Neural progenitor cell (in vitro differentiated cells): ENCODE data around the gene COMMD1. TPM values are rescaled to one million over a fixed set of nuclear protein-coding genes. Genes with fewer than 3 reads are reported as not detected.

Experiments
- DNase-seq: peaks from one replicate; pipeline ENCODE4 v3.0.0-alpha.2; 2016; ENCODE audit warnings: low spot score
- H2AFZ ChIP-seq: fragments of 200-600 bp; sonication (generic); replicated peaks from 2 replicates; pipeline ENCODE4 v1.6.1; 2016; ENCODE audit warnings: antibody characterized with exemption
- H3F3A ChIP-seq: fragments of 200-600 bp; sonication (generic); 2 replicates; pipeline ENCODE4 v1.6.1; 2016; ENCODE audit warnings: antibody characterized with exemption, low read depth
- H3K27ac ChIP-seq: fragments of 200-600 bp; sonication (generic); 2 replicates; pipeline ENCODE4 v1.5.1; 2016; ENCODE audit warnings: mild to moderate bottlenecking
- H3K27me3 ChIP-seq: fragments of 200-600 bp; sonication (generic); 2 replicates; pipeline ENCODE4 v1.6.1; 2016; ENCODE audit warnings: mild to moderate bottlenecking, moderate library complexity
- H3K36me3 ChIP-seq: fragments of 200-600 bp; sonication (generic); 2 replicates; pipeline ENCODE4 v1.5.1; 2016
- H3K4me1 ChIP-seq: fragments of 200-600 bp; sonication (generic); 2 replicates; pipeline ENCODE4 v1.6.1; 2016; ENCODE audit warnings: mixed run types
- H3K4me2 ChIP-seq: fragments of 200-600 bp; sonication (generic); 2 replicates; pipeline ENCODE4 v1.6.1; 2016
- H3K4me3 ChIP-seq: fragments of 200-600 bp; sonication (generic); 2 replicates; pipeline ENCODE4 v1.5.1; 2016
- H3K79me2 ChIP-seq: fragments of 200-600 bp; sonication (generic); 2 replicates; pipeline ENCODE4 v1.6.1; 2016; ENCODE audit warnings: low read depth
- H3K9ac ChIP-seq: fragments of 200-600 bp; sonication (generic); 2 replicates; pipeline ENCODE4 v1.6.1; 2016
- H3K9me3 ChIP-seq: fragments of 200-600 bp; sonication (generic); 2 replicates; pipeline ENCODE4 v1.5.1; 2016; ENCODE audit warnings: low read depth
- H4K20me1 ChIP-seq: fragments of 200-600 bp; sonication (generic); 2 replicates; pipeline ENCODE4 v1.6.1; 2016; ENCODE audit warnings: low read depth
- H3K27ac Mint-ChIP-seq: 3 replicates; pipeline ENCODE4 v1.8.0; 2021; ENCODE audit warnings: mixed read lengths
- H3K27me3 Mint-ChIP-seq: 2 replicates; pipeline ENCODE4 v1.8.0; 2022; ENCODE audit warnings: low read depth, mild to moderate bottlenecking, inconsistent platforms, moderate library complexity, mixed read lengths; ENCODE audit not compliant: insufficient read depth
- H3K36me3 Mint-ChIP-seq: 3 replicates; pipeline ENCODE4 v1.8.0; 2021; ENCODE audit warnings: mixed read lengths
- H3K4me1 Mint-ChIP-seq: 3 replicates; pipeline ENCODE4 v1.8.0; 2021; ENCODE audit warnings: mixed read lengths
- H3K4me3 Mint-ChIP-seq: 3 replicates; pipeline ENCODE4 v1.8.0; 2021; ENCODE audit warnings: mild to moderate bottlenecking, moderate library complexity, mixed read lengths
- H3K9me3 Mint-ChIP-seq: 3 replicates; pipeline ENCODE4 v1.8.0; 2020; ENCODE audit warnings: mixed read lengths
- CTCF ChIP-seq: fragments of 200-600 bp; sonication (generic); IDR thresholded peaks from 2 replicates; pipeline ENCODE4 v1.5.1; 2017; ENCODE audit warnings: antibody characterized with exemption, mild to moderate bottlenecking
- EZH2 ChIP-seq: fragments of 200-600 bp; sonication (generic); IDR thresholded peaks from 2 replicates; pipeline ENCODE4 v1.6.1; 2017; ENCODE audit warnings: antibody characterized with exemption, mild to moderate bottlenecking, moderate library complexity
- EZH2phosphoT487 ChIP-seq: fragments of 200-600 bp; sonication (generic); IDR thresholded peaks from 2 replicates; pipeline ENCODE4 v1.6.1; 2017; ENCODE audit warnings: antibody characterized with exemption
- total RNA-seq: library from RNA; depleted of rRNA; stranded (reverse); fragments of >200 nt; gene quantifications from 2 replicates; pipeline ENCODE4 v1.2.3, GENCODE V29; 2015; ENCODE audit warnings: low replicate concordance

The COMMD1 gene
- total RNA-seq, 1 donor from 2014 or later, result 26.7 TPM

GRCh38 chr2:62163106-62163831, 257.8 kb downstream of the COMMD1 start:
- peaks cover 21% of the 10 kb centered on the region for H3K4me1 Mint-ChIP-seq
- no peaks in the 10 kb centered on the region for H3K36me3 Mint-ChIP-seq
- Histone ChIP-seq H2AFZ (no peak overlapping the region), H3K4me1 (peaks cover 24% of the 10 kb centered on the region), H3K9me3 (no peaks in the 10 kb centered on the region), H4K20me1 (peaks cover 43% of the 10 kb centered on the region), H3K9ac (no peak overlapping the region), H3K79me2 (no peaks in the 10 kb centered on the region), H3F3A (peaks cover 24% of the 10 kb centered on the region), H3K36me3 (no peaks in the 10 kb centered on the region), H3K4me3 (no peak overlapping the region), H3K4me2 (peak overlapping the region; percentile 35), H3K27ac (no peak overlapping the region), H3K27me3 (peaks cover 76% of the 10 kb centered on the region)
- peak overlapping the region; percentile 2 for H3K27ac Mint-ChIP-seq
- H3K9me3 Mint-ChIP-seq, result no peaks in the 10 kb centered on the region
- peaks cover 2% of the 10 kb centered on the region for H3K27me3 Mint-ChIP-seq
- peak; percentile 49 for DNase-seq
- TF ChIP-seq EZH2phosphoT487 (peak; percentile 98), EZH2 (no peak)
- H3K4me3 Mint-ChIP-seq, result no peak overlapping the region

GRCh38 chr2:62163834-62164233, 258.4 kb downstream of the COMMD1 start:
- no peak overlapping the region for H3K4me3 Mint-ChIP-seq
- peaks cover 21% of the 10 kb centered on the region for H3K4me1 Mint-ChIP-seq
- H3K79me2 ChIP-seq, result no peaks in the 10 kb centered on the region
- H3K36me3 Mint-ChIP-seq, result no peaks in the 10 kb centered on the region
- peaks cover 24% of the 10 kb centered on the region for H3K4me1 ChIP-seq
- H3K4me3 ChIP-seq, result no peak overlapping the region
- TF ChIP-seq CTCF (no peak), EZH2phosphoT487 (no peak), EZH2 (no peak)
- H3K27ac Mint-ChIP-seq, result peak overlapping the region; percentile 17
- no peak overlapping the region for H3K27ac ChIP-seq
- peaks cover 70% of the 10 kb centered on the region for H3K27me3 ChIP-seq
- peak; percentile 6 for DNase-seq
- no peaks in the 10 kb centered on the region for H3K9me3 Mint-ChIP-seq
- peaks cover 24% of the 10 kb centered on the region for H3F3A ChIP-seq
- H3K9ac ChIP-seq, result no peak overlapping the region
- H3K27me3 Mint-ChIP-seq, result peaks cover 2% of the 10 kb centered on the region
- H3K9me3 ChIP-seq, result no peaks in the 10 kb centered on the region
- H3K4me2 ChIP-seq, result no peak overlapping the region
- no peak overlapping the region for H2AFZ ChIP-seq
- no peaks in the 10 kb centered on the region for H3K36me3 ChIP-seq
- peaks cover 43% of the 10 kb centered on the region for H4K20me1 ChIP-seq

- DNase-seq, result no peak
- Histone ChIP-seq H2AFZ (no peak overlapping the region), H3K27me3 (no peaks in the 10 kb centered on the region), H3K4me1 (peaks cover under 1% of the 10 kb centered on the region), H3F3A (no peaks in the 10 kb centered on the region), H3K36me3 (no peaks in the 10 kb centered on the region), H3K79me2 (no peaks in the 10 kb centered on the region), H3K9ac (no peak overlapping the region), H3K4me3 (no peak overlapping the region), H3K4me2 (no peak overlapping the region), H4K20me1 (no peaks in the 10 kb centered on the region), H3K27ac (no peak overlapping the region), H3K9me3 (no peaks in the 10 kb centered on the region)
- no peaks in the 10 kb centered on the region for H3K9me3 Mint-ChIP-seq
- no peak for TF ChIP-seq CTCF
- TF ChIP-seq EZH2, result no peak
- no peak for TF ChIP-seq EZH2phosphoT487
- H3K27ac Mint-ChIP-seq, result peak overlapping the region; percentile 75
- H3K27me3 Mint-ChIP-seq, result peaks cover 2% of the 10 kb centered on the region
- no peaks in the 10 kb centered on the region for H3K36me3 Mint-ChIP-seq
- H3K4me3 Mint-ChIP-seq, result no peak overlapping the region
- H3K4me1 Mint-ChIP-seq, result peaks cover 14% of the 10 kb centered on the region
Observed at GRCh38 chr2:62175728-62176127, 270.3 kb downstream of the COMMD1 start.

- H3K27me3 Mint-ChIP-seq, result peaks cover 2% of the 10 kb centered on the region
- Histone ChIP-seq H3K4me3 (no peak overlapping the region), H3K9me3 (no peaks in the 10 kb centered on the region), H3F3A (no peaks in the 10 kb centered on the region), H3K79me2 (no peaks in the 10 kb centered on the region), H4K20me1 (no peaks in the 10 kb centered on the region), H2AFZ (no peak overlapping the region), H3K4me1 (peaks cover 11% of the 10 kb centered on the region), H3K36me3 (no peaks in the 10 kb centered on the region), H3K27me3 (no peaks in the 10 kb centered on the region), H3K4me2 (no peak overlapping the region), H3K9ac (no peak overlapping the region), H3K27ac (no peak overlapping the region)
- no peaks in the 10 kb centered on the region for H3K9me3 Mint-ChIP-seq
- TF ChIP-seq EZH2, result no peak
- TF ChIP-seq EZH2phosphoT487, result no peak
- TF ChIP-seq CTCF, result no peak
- no peak overlapping the region for H3K27ac Mint-ChIP-seq
- DNase-seq, result no peak
- H3K4me1 Mint-ChIP-seq, result peaks cover 16% of the 10 kb centered on the region
- H3K36me3 Mint-ChIP-seq, result no peaks in the 10 kb centered on the region
- H3K4me3 Mint-ChIP-seq, result no peak overlapping the region
Observed at GRCh38 chr2:62176801-62177200, 271.3 kb downstream of the COMMD1 start.
